ENCODE data around the gene CIZ1.

GRCh38 chr9:128225770-128226411, 34.5 kb upstream of the CIZ1 start:
- TF ChIP-seq MAFG (CRISPR knock-in tag; IDR thresholded peaks at IDR 0.05) (no peak), FOXA1 (IDR thresholded peaks at IDR 0.05) (no peak), FOXA1 (CRISPR knock-in tag; IDR thresholded peaks at IDR 0.05) (no peak), DPF2 (CRISPR knock-in tag; IDR thresholded peaks at IDR 0.05; ENCODE audit: borderline replicate concordance, low read depth) (no peak), RBAK (CRISPR knock-in tag; IDR thresholded peaks at IDR 0.05) (no peak), ZNF354B (CRISPR knock-in tag; IDR thresholded peaks at IDR 0.05) (no peak)

All from HepG2 (cell line).